NCI-H128 (cell line): ENCODE measurements around the gene CCDC60.

Source experiments
- DNase-seq: peaks from one replicate; lab custom pipeline; 2025; ENCODE audit not compliant: unreplicated experiment; lab: John Stamatoyannopoulos, UW

CCDC60 gene, protein sequence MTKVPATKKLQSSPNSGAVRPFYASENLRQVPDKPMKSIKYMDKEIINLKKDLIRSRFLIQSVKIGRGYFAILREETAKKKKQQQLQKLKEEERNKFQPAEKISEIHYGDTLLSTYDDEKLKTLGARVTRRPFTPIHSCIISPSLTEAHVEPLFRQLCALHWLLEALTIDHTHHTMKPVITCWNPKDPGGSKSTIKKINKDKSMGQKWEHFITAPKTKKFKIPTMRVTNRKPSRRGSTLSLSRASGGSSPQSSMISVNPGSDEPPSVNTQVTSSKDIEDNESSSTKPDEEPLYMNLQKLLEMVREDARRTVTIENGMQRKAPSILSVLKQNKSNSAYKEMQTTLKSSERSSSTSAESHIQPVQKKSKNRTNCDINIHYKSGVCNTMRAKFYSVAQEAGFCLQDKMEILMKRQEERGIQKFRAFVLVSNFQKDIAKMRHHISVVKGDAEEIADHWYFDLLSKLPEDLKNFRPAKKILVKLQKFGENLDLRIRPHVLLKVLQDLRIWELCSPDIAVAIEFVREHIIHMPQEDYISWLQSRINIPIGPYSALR

DNA sequence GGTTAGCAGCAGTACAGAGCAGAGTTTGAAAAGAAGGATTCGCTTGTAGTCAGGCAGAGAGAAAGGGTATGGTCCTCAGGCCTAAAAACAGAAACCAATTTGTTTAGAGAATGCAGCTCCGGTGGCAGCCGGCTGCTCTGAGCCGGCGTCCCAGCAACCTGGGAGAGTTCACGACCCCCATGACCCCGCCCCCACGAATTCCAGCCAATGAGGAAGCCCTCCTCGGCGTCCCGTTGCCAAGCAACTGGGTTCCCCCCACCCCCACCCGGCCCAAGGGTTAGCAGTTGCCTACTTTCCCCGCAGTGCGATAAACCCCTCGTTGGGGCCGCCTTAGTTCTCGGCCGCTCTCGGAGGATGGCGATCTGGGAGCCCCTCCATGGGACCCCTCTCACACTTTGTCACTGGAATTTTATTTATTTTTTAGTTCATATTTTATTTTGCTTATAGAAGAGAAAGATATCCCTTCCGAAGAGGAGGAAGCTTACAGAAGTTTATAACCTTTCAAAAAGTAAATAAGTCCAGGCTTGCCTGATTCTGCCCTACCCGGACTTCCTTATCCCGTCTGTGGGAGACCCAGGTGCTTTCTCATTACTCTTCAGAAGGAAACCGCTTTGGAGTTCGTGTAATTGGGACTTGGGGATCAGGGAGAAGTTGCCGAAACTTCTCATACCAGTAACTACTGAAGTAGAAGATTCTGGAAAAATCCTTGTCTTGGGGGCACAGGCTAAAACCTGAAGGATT is at the start of gene CCDC60:
Gene CCDC60 (plus strand): TSS at position 300 of the 741 bp plus-strand sequence. CDS start 448 bp downstream, outside the sequence.
- DNase-seq, result no peak

DNA sequence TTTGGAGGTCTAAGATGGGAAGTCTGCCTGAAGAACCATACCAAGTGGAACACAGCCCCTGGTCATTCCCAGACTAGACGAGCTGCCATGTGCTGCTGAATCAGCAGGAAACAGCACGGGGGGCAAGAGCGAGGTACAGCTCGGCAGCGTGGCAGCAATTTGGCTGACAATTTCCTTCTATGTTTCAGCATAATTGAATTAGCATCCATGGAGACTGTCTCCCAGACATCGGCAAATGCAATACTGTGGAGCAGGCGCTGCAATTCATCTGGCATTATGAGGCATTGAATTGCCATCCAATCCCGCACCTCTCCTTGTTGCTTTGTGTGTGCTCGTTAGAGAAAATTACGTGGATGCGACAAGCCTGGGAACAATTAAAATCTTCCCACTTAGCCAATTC is 46.0 kb upstream of the CCDC60 start:
- DNase-seq, result no peak

DNA sequence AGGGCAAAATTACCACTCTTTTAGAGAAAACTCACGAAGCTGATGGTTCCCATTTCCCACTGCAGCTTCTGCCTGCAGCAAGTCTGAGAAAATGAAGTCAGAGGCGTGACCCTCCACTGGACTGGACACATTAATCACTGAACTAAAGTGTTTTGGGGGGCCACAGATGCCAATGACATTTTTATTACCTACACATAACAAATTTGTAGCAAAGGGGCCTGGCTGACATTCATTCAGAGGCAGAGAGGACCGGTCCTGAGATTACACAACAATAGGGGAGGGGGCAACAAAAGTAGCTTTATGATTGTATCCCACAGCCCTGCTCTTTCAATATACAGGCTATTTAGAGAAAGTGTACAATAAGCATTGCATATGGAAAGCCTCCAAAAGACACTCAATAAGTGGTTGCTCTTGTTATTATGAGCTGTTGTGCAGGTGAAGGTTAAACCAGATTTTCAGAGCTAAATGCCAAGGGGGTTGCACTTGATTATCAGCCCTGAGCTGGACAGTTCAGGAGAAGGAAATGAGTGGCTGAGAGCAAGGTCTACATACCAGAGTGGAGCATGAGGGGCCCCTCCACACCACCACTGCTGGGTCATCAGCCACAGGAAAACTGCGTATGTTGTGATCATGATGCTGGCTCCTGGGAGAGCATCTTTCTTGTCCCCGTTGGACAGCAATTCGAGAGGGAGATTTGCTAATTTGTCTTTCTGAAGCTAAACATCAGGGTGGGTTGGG is 41.5 kb upstream of the CCDC60 start:
- no peak for DNase-seq

DNA sequence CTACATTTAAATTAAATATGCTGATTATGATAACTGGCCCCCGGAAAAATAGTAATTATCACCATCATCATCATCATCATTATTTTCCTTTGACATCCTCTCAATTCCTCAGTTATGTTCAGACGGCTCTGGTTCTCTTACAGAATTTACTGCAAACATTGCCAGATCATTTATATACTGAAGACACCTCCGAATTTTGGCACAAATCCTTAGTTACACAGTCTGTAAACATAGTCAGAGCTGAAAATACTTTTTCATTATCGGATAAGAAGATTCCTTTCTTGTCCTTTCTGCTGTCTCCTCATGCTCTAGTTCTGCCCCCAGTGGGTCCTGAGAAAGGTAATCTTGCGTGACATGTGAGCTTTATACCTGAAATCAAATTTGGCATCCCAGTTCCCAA is 40.3 kb upstream of the CCDC60 start:
- no peak for DNase-seq

DNA sequence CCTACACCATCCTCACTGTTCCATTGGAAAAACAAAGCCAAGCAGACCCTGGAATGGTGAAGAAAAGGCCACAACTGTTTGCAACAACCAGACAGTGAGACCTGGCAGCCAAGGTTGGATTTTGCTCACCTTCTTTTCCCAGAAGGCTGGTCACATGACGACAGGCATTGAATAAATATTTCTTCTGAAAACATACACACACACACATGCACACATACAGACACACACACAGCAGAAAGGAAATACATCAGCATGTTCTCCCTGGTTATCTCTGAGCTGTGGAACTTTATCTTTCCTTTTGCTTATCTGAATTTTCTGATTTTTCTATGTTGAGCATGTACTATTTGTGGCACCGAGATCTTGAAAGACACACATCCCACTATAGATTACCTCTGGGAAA is 38.0 kb upstream of the CCDC60 start:
- DNase-seq, result no peak

DNA sequence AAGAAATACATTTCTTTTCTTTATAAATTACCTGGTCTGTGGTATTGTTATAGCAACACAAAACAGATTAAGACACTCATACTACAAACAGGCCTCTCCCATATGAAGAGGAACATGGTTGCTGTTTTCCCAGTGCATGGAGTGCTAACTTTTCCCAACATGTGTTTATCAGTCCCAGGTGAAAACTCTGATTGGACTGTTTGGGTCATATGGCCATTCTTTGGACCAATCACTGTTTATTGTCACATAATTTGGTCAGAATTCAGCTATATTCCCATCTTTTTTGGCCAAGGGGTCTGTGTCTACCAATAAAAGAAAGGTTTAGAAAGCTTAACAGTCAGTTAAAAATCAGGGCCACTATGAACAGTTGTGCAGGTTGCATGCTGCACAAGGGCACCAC is 35.4 kb upstream of the CCDC60 start:
- DNase-seq, result no peak

DNA sequence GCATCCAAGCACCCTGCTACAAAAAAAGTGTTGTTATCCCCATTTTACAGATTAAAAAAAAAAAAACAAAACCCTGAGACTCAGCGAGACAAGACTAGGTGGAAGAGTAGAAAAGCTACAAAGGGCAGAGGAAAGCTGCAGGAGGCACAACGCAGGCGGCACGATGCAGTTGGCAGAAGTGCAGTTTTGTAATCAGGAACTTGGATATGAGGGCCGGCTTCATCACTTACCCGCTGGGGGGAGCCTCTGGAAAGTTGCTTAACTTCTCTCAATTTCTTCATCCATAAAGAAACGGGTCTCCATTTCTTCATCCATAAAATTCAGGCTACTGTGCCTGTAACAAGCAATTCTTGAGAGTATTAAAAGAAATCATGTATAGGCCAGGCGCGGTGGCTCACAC is 33.1 kb upstream of the CCDC60 start:
- no peak for DNase-seq

DNA sequence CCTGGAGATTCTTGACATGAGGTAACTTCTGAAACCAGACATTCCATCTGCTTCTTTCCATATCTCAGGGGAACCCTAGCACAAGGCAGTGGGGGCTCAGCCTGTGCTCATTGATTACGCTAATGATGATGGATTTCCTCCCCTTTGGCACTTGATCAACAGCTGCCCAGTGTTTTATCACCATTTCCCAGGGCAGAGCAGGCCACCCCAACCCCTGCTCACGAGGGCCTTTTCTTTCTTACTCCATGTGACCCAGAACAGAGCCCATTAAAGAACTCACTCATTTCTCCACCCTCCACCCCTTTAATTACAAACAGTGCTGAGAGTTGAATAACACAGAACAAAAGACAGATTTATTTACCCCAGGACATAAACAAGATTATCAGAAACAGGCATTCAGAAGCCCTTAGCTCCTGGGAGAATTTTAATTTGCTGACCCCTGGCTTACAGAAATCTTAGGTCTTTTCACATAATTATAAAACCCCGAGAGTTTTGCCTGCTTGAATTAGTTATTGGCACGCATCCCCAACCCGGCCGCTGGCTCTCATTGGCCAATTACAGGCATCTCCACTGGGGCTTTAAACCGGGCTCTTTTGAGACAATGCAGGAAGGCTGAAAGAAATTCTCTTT is 32.0 kb upstream of the CCDC60 start:
- no peak for DNase-seq

DNA sequence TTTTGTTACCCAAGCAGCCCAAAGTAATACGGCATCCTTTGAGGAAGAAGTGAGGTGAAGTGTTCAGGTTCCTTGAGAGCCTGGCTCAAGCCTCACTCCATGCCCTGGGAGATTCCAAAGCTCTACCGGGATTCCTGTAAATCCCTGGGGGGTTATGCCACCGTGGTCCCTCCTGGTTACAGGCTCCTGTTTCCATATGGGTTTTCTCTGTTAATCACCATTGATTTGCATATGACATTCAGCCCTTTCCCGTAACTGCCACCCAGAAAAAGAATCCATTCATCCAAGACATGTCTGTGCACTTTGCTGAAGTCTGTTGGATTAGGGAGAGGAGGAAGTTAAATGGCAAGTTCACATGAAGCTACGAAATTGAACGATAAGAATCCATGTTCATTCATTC is 27.9 kb upstream of the CCDC60 start:
- no peak for DNase-seq

DNA sequence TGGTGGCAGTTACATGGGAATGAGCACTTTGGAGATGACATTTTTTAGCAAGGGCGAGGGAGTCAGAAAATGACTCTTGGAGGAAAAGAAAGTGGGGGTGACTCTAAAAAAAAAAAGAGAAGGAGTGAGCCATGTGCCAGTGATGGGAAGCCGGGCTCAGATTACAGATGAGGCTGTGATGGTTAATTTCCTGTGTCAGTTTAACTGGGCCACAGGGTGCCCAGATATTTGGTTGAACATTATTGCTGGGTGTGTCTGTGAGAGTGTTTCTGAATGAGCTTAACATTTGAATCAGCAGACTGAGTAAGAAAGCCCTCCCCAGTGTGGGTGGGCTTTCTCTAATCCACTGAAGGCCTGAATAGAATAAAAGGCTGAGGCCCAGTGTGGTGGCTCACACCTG is 26.8 kb upstream of the CCDC60 start:
- DNase-seq, result no peak

DNA sequence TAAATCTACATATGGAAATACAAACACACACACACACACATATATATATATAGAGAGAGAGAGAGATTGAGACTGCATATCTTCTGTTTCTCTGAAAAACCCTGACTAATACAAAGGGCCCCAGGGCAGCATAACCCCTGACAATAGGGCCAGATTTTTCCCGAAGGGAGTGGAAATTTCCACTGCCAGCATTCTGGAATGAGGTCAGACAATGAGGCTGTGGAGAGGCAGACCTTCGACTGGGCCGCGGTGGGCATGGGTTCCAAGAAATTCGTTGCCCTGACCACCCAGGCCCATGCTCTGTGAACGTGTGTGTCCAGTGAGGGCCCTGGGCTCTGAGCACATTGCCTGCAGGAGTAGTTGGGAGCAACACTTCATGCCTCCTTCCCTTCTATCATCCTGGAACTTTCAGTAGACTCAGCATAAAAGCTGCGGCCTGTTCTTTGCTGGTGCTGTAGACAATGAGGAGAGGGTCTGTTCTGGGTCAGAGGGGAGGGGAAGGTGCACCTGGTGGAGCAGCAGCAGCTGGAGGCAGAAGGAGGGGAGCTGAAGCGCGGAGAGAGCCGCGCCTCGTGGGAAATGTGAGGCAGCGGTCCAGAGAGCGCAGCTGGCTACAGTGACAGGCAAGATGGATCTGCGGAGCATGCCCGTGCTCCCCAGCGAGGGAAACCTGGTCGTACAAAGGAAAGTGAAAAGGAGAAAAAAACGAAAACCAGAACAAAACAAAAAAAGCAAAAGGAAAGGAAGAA is 25.6 kb upstream of the CCDC60 start:
- DNase-seq, result peak; percentile 16

DNA sequence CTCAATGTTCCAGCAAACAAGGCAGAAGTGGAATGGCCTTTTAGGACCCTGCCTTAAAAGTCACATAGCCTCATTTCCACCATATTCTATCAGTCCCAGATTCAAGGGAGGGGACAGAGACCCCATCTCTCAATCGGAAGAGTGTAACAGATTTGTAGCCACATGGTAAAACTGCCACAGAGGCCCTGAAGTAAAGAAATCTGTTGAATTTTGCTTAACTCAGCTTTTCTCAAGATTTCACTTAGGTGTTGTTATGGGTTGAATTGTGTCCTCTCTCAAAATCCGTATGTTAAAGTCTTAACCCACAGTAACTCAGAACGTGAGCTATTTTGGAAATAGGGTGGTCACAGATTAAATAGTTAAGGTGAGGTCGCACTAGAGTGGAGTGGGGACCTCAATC is 22.7 kb upstream of the CCDC60 start:
- no peak for DNase-seq

DNA sequence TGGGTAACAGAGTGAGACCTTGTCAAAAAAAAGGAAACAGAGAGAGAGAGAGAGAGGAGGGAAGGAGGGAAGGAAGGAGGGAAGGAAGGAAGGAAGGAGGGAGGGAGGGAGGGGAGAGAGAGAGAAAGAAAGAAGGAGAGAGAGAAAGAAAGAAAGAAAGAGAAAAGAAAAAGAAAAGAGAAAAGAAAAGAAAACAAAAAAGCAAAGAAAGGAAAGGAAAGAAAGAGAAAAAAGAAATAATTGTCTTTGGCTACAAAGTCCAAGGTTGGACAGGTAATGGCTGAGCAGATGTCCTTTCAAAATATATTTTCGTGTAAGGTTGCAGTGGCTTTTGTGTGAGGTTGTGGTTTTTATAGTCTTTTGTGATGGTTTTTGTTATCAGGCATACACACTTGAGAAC is 21.6 kb upstream of the CCDC60 start:
- DNase-seq, result no peak

DNA sequence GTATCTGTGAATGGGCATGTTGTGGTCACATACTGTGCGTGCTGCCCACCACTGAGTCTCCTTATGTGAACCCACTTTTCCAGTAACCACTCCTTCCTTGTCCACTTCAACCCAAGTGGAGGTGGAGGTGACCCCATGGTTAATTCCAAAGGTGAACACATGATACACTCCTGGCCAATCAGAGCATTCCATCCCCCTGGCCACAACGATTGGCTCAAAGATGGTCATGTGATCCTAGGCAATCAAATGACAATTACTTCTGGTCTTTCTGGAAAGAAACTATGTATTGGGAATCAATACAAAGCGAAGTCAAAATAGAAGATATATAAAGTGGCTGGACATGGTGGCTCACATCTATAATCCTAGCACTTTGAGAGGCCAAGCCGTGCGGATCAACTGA is 20.2 kb upstream of the CCDC60 start:
- no peak for DNase-seq

DNA sequence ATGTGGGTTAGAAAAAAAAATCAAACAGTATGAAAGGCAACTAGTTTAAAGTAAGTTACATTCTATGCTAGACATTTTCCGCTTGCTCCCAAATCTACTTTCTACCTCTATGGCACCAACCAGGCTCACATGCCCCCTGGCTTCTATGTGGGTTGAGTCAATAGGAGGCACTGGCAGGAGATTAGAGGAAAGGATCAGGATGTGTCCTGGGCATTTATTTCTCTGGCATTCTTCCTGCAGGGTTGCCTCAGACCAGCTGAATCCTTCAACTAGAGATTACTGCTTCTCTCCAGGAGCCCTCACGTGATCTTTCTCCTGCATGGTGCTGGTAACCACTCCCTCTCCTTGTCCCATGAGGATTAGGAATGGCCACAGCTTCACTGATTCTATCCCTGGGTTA is 14.9 kb upstream of the CCDC60 start:
- no peak for DNase-seq

DNA sequence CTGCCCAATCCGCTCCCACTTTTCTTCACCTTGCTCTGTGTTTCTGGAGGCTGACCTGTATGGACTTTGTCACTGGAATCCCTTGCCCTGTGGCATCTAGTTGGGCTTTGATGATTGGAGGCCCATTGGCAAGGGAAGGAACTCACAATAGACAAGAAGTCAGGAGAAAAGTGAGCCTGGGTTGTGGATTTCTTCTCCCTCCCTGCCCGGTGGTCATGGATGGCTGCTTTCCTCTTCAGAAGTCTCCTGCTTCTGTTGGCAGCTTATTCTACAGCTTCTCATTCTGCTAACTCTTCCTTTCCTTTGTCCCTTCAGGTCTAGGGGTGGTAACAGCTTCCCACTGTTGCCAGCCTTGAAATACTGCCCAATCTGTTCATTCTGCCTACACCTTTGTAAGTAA is 13.9 kb upstream of the CCDC60 start:
- no peak for DNase-seq

DNA sequence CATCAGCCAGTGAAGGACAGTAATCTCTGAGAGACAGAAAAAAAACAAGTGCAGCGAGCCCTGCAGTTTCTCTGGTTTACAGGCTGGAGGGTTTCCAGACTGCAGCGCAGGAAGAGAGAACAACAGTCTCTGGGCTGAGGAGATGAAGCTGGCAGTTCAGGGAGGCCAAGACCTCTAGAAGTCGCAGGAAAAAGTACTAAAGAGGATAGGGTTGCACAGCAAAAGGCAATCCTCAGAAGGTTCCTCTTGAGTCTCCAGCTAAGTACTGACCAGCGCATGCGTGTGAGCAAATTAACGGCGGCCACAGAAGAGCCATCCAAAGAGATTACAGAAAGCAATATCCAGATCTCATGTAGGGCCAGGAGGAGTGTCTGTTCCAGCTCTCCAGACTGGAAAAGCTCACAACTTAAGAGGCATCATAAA is 12.2 kb upstream of the CCDC60 start:
- no peak for DNase-seq

DNA sequence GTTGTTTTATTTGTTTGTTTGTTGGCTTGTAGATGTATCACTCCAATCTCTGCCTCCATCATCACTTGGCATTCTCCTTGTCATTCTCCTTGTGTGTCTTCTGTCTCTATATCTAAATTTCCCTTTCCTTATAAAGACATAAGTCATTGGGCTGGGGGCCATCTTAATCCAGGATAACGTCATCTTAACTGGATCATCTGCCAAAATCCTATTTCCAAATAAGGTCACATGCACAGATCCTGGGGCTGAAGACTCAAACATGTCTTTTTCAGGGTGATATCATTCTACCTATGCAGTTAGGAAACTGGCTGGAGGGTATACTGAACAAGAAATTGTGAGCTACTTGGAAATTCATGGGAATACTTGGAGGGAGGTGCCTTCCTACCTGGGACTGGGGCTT is 8.7 kb upstream of the CCDC60 start:
- no peak for DNase-seq

DNA sequence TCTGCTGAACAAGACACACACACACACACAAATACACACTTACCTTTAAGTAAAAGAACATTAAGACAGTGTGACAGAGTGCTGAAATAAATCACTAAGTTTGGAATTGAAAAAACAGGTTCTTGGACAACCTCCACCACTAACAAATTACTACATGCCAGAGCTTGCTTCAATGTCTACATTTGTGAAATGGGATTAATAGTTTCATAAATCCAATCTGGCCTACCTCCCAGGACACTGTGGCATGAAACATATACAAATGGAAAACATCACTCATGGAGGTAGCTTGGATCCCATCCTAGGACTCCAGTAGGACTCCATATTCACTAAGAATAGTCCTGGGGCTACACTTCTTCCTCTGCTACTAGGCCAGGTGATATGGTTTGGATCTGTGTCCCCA is 8.2 kb upstream of the CCDC60 start:
- no peak for DNase-seq

DNA sequence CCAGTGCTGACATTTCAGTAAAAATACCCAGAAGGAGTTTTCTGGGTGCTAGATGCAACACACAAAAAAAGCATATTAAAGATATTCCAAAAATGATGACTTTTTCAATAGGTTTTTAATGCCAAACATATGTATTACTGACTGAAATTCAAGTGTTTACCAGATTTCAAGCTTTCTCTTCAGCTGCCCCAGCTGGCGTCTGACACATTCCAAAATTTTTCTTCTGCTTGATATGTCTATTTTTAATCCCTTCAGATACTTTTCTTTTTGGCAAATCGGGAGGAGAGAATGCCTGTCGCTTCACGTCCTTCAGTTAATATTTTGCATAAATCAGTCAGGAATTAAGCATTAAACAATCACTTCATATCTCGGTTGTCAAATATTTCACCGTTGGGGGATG is 7.1 kb upstream of the CCDC60 start:
- DNase-seq, result no peak
